WTC11 (cell line): Measurements from ENCODE around the gene NR1D1. TPM values are rescaled to one million over a fixed set of nuclear protein-coding genes. Genes with fewer than 3 reads are reported as not detected.

Experiments
- ATF3 ChIP-seq: sonication (generic); formaldehyde crosslinking; conservative IDR thresholded peaks from 2 replicates; pipeline ENCODE4 v1.8.1; 2022; ENCODE audit warnings: mild to moderate bottlenecking, missing genetic modification reagents
- CREB1 ChIP-seq: sonication (generic); formaldehyde crosslinking; IDR thresholded peaks from 2 replicates; pipeline ENCODE4 v1.8.0; 2023; ENCODE audit warnings: mild to moderate bottlenecking, missing genetic modification reagents
- FOXP4 ChIP-seq: sonication (generic); formaldehyde crosslinking; IDR thresholded peaks from 2 replicates; pipeline ENCODE4 v1.8.0; 2022; ENCODE audit warnings: mild to moderate bottlenecking, missing genetic modification reagents
- MLX ChIP-seq: sonication (generic); formaldehyde crosslinking; IDR thresholded peaks from 2 replicates; pipeline ENCODE4 v1.8.1; 2023; ENCODE audit warnings: mild to moderate bottlenecking, missing genetic modification reagents, moderate library complexity
- PRDM15 ChIP-seq: sonication (generic); formaldehyde crosslinking; IDR thresholded peaks from 2 replicates; pipeline ENCODE4 v1.8.0; 2022; ENCODE audit warnings: missing genetic modification reagents
- STAT6 ChIP-seq: sonication (generic); formaldehyde crosslinking; conservative IDR thresholded peaks from 2 replicates; pipeline ENCODE4 v1.8.1; 2023; ENCODE audit warnings: mild to moderate bottlenecking, low read depth, missing genetic modification reagents, moderate library complexity
- USF1 ChIP-seq: sonication (generic); formaldehyde crosslinking; IDR thresholded peaks from 2 replicates; pipeline ENCODE4 v1.8.0; 2022; ENCODE audit warnings: mild to moderate bottlenecking, missing genetic modification reagents
- ZNF138 ChIP-seq: sonication (generic); formaldehyde crosslinking; conservative IDR thresholded peaks from 2 replicates; pipeline ENCODE4 v1.8.1; 2022; ENCODE audit warnings: mild to moderate bottlenecking, moderate library complexity, missing genetic modification reagents
- ZNF416 ChIP-seq: fragments of 250-450 bp; sonication (Bioruptor Pico); IDR thresholded peaks from 2 replicates; pipeline ENCODE4 v1.9.0; 2021; ENCODE audit warnings: mild to moderate bottlenecking, inconsistent platforms
- ZNF532 ChIP-seq: fragments of 250-450 bp; sonication (Bioruptor Pico); IDR thresholded peaks from 2 replicates; pipeline ENCODE4 v1.9.0; 2021; ENCODE audit warnings: mild to moderate bottlenecking, borderline replicate concordance
- total RNA-seq: library from RNA; stranded (reverse); gene quantifications from 3 replicates; pipeline ENCODE4 v1.2.3, GENCODE V29; 2021

Gene NR1D1
- total RNA-seq, 1 experiment from 2014 or later = 5.6 TPM

GRCh38 chr17:40100669-40101366 lies 429 bp upstream of the NR1D1 start (continued):
- TF ChIP-seq ZNF532 (CRISPR knock-in tag) = no peak
- no peak for TF ChIP-seq ZNF416
- TF ChIP-seq MLX (CRISPR knock-in tag) = no peak
- peak; percentile 96 for TF ChIP-seq ZNF138
- TF ChIP-seq USF1 (CRISPR knock-in tag) = peak; percentile 96
- no peak for TF ChIP-seq STAT6 (CRISPR knock-in tag)
- peak; percentile 68; the same call in 1 of the 2 replicates for TF ChIP-seq PRDM15
- TF ChIP-seq FOXP4 (CRISPR knock-in tag) = peak; percentile 100
- no peak for TF ChIP-seq ATF3
- peak; percentile 98 for TF ChIP-seq CREB1 (CRISPR knock-in tag)
